DOHH2 (cell line): ENCODE measurements around the gene PLCD1.

Experiments
- H3F3A ChIP-seq: fragments of 200-600 bp; sonication (generic), shearing (Covaris generic); 2 replicates; pipeline ENCODE4 v1.6.0; 2016; ENCODE audit warnings: antibody characterized with exemption, mild to moderate bottlenecking; ENCODE audit not compliant: control insufficient read depth, insufficient read depth
- H3K27ac ChIP-seq: fragments of 200-600 bp; sonication (generic); 2 replicates; pipeline ENCODE4 v1.5.1; 2014; ENCODE audit warnings: low read depth, mild to moderate bottlenecking, low read length, moderate library complexity
- H3K27me3 ChIP-seq: fragments of 200-600 bp; sonication (generic); 2 replicates; pipeline ENCODE4 v1.6.1; 2014; ENCODE audit warnings: mild to moderate bottlenecking, low read length, mixed read lengths; ENCODE audit not compliant: control insufficient read depth
- H3K36me3 ChIP-seq: fragments of 200-600 bp; sonication (generic); 2 replicates; pipeline ENCODE4 v1.6.1; 2014; ENCODE audit warnings: mild to moderate bottlenecking, low read length, moderate library complexity, mixed read lengths; ENCODE audit not compliant: control insufficient read depth
- H3K4me1 ChIP-seq: fragments of 200-600 bp; sonication (generic); 2 replicates; pipeline ENCODE4 v1.6.1; 2014; ENCODE audit warnings: mild to moderate bottlenecking, low read length, mixed read lengths; ENCODE audit not compliant: control insufficient read depth
- H3K4me2 ChIP-seq: fragments of 200-600 bp; sonication (generic); 2 replicates; pipeline ENCODE4 v1.6.0; 2014; ENCODE audit warnings: mild to moderate bottlenecking, low read length, moderate library complexity
- H3K4me3 ChIP-seq: fragments of 200-600 bp; sonication (generic); 2 replicates; pipeline ENCODE4 v1.5.1; 2014; ENCODE audit warnings: mild to moderate bottlenecking, low read length, mixed read lengths
- H3K79me2 ChIP-seq: fragments of 200-600 bp; sonication (generic); 2 replicates; pipeline ENCODE4 v1.6.1; 2014; ENCODE audit warnings: mild to moderate bottlenecking, low read length, mixed read lengths; ENCODE audit not compliant: control insufficient read depth
- H3K9me2 ChIP-seq: fragments of 200-600 bp; sonication (generic); replicated peaks from 2 replicates; pipeline ENCODE4 v1.6.1; 2014; ENCODE audit warnings: mild to moderate bottlenecking, low read length, mixed read lengths; ENCODE audit not compliant: control insufficient read depth
- H3K9me3 ChIP-seq: fragments of 200-600 bp; sonication (generic); 2 replicates; pipeline ENCODE4 v1.6.1; 2014; ENCODE audit warnings: antibody characterized with exemption, low read length, mixed read lengths; ENCODE audit not compliant: control insufficient read depth, insufficient read depth
- H4K20me1 ChIP-seq: fragments of 200-600 bp; sonication (generic); 2 replicates; pipeline ENCODE4 v1.6.0; 2014; ENCODE audit warnings: low read depth, mild to moderate bottlenecking, antibody characterized with exemption, low read length, moderate library complexity; ENCODE audit not compliant: control insufficient read depth, insufficient read depth
- EZH2phosphoT487 ChIP-seq: fragments of 200-600 bp; sonication (generic); IDR thresholded peaks from 2 replicates; pipeline ENCODE4 v1.6.1; 2017; ENCODE audit warnings: borderline replicate concordance, mild to moderate bottlenecking, antibody characterized with exemption, low read length, moderate library complexity, mixed read lengths
- TF ChIP-seq, protein P1 (sequence below): fragments of 200-600 bp; sonication (generic); IDR thresholded peaks from one replicate; pipeline ENCODE4 v1.5.1; 2014; ENCODE audit warnings: antibody characterized with exemption, mild to moderate bottlenecking, low read depth, low read length; ENCODE audit not compliant: poor library complexity, severe bottlenecking

Gene PLCD1

DNA sequence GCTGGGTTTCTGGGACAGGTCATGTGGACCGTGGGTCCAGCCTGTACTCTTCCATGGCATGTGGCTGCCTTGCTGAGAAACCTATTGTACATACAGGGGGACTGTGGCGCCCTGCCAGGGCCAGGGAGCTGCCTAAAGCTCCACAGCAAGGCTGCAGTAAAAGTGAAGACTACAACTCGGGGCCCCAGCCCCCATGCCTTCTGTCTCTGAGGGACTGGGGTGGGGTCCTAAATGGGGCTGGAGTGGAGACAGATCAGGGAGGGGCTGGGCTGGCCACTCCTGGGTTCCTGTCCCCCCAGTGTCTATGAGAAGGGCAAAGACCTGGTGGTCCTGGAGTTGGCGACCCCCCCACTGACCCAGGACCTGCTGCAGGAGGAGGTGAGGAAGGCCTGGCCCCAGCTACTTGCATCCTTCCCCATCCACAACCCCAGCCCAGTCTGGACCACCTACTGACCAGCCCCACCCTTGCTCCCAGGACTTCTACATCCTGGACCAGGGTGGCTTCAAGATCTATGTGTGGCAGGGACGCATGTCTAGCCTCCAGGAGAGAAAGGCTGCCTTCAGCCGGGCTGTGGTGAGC is 31.6 kb downstream of the PLCD1 start:
- Histone ChIP-seq H3K36me3 (peaks cover 42% of the 10 kb centered on the region), H3K27ac (no peak overlapping the region), H3K4me2 (peak overlapping the region; percentile 61)

DNA sequence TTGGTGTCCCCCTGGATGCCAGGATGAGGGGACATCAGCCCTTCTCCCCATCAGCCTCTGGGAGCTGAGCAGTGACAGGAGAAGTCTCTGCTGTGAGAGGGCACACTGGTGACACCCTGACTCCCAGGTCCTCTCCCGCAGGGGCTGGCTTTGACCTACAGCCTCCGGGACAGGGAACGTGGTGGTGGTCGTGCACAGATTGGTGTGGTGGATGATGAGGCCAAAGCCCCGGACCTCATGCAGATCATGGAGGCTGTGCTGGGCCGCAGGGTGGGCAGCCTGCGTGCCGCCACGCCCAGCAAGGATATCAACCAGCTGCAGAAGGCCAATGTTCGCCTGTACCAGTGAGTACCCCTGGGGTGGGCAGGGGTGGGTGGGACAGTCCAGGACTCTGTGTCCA is 32.1 kb downstream of the PLCD1 start:
- Histone ChIP-seq H3K79me2 (peaks cover 11% of the 10 kb centered on the region), H3K4me2 (no peak overlapping the region), H3K4me3 (no peak overlapping the region), H3K27ac (no peak overlapping the region), H3K9me2 (no peaks in the 10 kb centered on the region), H3K27me3 (no peaks in the 10 kb centered on the region), H4K20me1 (no peaks in the 10 kb centered on the region), H3K4me1 (peaks cover 33% of the 10 kb centered on the region), H3F3A (no peaks in the 10 kb centered on the region; the same call in 1 of the 2 replicates), H3K36me3 (peaks cover 41% of the 10 kb centered on the region), H3K9me3 (no peaks in the 10 kb centered on the region)
- TF ChIP-seq EZH2phosphoT487: no peak
- TF ChIP-seq, protein P1, sequence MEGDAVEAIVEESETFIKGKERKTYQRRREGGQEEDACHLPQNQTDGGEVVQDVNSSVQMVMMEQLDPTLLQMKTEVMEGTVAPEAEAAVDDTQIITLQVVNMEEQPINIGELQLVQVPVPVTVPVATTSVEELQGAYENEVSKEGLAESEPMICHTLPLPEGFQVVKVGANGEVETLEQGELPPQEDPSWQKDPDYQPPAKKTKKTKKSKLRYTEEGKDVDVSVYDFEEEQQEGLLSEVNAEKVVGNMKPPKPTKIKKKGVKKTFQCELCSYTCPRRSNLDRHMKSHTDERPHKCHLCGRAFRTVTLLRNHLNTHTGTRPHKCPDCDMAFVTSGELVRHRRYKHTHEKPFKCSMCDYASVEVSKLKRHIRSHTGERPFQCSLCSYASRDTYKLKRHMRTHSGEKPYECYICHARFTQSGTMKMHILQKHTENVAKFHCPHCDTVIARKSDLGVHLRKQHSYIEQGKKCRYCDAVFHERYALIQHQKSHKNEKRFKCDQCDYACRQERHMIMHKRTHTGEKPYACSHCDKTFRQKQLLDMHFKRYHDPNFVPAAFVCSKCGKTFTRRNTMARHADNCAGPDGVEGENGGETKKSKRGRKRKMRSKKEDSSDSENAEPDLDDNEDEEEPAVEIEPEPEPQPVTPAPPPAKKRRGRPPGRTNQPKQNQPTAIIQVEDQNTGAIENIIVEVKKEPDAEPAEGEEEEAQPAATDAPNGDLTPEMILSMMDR: no peak

More for the DNA sequence above, 31.6 kb downstream of the PLCD1 start:
- Histone ChIP-seq H4K20me1 (no peaks in the 10 kb centered on the region), H3K9me3 (no peaks in the 10 kb centered on the region), H3K4me1 (peaks cover 33% of the 10 kb centered on the region), H3K9me2 (no peaks in the 10 kb centered on the region), H3K4me3 (no peak overlapping the region), H3K79me2 (peaks cover 11% of the 10 kb centered on the region), H3K27me3 (no peaks in the 10 kb centered on the region), H3F3A (no peaks in the 10 kb centered on the region; the same call in 1 of the 2 replicates)
- TF ChIP-seq, protein P1: no peak
- TF ChIP-seq EZH2phosphoT487: no peak

DNA sequence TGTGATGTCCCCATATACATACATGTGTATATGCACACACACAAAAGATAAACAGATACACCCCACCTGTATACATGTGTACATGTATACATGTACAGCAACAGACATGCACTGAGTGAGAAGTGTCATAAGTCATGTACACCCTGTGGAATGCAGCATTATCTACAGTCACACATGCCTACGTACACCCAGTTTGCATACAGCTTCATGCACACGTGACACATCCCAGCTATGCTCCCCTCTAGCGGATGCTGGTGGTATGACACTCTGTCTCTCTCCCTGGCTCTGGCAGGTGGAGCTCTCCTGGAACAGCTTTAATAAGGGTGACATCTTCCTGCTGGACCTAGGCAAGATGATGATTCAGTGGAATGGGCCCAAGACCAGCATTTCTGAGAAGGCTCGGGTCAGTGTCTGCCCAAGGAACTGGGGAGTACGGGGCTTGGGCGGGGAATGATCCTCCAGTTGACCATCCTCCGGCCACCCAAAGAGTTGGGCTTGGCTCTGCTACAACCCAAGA is 32.6 kb downstream of the PLCD1 start:
- Histone ChIP-seq H3F3A (no peaks in the 10 kb centered on the region; the same call in 1 of the 2 replicates), H3K4me2 (0 out of 2 replicates have a peak overlapping the region, but pooled peaks have one; percentile 7), H3K9me3 (no peaks in the 10 kb centered on the region), H3K27me3 (no peaks in the 10 kb centered on the region), H3K4me1 (peaks cover 33% of the 10 kb centered on the region), H3K9me2 (no peaks in the 10 kb centered on the region), H3K36me3 (peaks cover 40% of the 10 kb centered on the region), H3K4me3 (0 out of 2 replicates have a peak overlapping the region, but pooled peaks have one; percentile 11), H3K79me2 (peaks cover 11% of the 10 kb centered on the region), H4K20me1 (no peaks in the 10 kb centered on the region), H3K27ac (no peak overlapping the region)
- TF ChIP-seq, protein P1: peak; percentile 87
- TF ChIP-seq EZH2phosphoT487: no peak
